GM19324 (cell line): ENCODE data around the gene HMSD.
"Not testable (repeated sequence)": the region's sequence is repeated elsewhere in the genome, so short reads cannot be mapped to it uniquely, and the experiment has no call there.

ENCODE experiments used
- ATAC-seq: cut with Tn5 transposase; IDR thresholded peaks from one replicate; pipeline ENCODE4 v1.9.1; 2021; ENCODE audit warnings: mild to moderate bottlenecking, moderate library complexity; ENCODE audit not compliant: unreplicated experiment, low FRiP score

The HMSD gene, protein sequence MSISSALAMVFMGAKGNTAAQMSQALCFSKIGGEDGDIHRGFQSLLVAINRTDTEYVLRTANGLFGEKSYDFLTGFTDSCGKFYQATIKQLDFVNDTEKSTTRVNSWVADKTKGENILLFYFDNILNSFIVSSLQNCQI

DNA sequence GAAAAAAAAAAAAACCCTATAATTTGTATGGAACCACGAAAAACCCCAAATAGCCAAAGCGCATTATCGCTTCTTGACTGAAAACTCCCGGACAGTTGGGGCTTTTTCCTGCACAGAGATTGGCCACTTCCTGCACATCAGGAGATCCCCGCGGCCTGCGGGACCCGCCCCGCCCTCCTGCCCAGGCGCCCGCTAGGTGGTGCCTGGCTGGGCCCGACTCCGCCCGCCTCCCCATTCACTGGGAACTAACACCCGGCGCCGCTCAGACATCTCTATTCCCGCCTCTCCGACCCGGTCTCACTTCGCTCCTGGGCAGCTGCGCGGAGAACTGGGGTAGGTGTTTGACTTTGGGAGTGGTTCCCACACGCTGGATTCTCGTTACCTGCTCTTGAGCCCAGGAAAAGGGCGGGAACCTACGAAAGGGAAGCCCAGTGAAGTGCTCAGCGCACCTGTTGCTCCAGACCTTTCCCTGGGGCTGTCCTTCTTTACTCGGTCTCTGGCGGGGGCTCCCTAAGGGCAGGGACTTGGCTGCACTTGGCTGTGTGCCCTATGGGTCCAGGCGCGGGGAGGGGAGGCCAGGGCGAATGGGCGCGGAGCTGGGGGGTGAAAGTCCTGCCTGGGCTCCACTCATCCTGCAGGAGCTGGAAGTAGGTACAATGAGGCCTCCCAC is at the start of gene HMSD:
TSS of gene HMSD (plus strand) at position 234 of the 670 bp plus-strand sequence. CDS start 4,155 bp downstream, outside the sequence.
- ATAC-seq, result peak; percentile 94

DNA sequence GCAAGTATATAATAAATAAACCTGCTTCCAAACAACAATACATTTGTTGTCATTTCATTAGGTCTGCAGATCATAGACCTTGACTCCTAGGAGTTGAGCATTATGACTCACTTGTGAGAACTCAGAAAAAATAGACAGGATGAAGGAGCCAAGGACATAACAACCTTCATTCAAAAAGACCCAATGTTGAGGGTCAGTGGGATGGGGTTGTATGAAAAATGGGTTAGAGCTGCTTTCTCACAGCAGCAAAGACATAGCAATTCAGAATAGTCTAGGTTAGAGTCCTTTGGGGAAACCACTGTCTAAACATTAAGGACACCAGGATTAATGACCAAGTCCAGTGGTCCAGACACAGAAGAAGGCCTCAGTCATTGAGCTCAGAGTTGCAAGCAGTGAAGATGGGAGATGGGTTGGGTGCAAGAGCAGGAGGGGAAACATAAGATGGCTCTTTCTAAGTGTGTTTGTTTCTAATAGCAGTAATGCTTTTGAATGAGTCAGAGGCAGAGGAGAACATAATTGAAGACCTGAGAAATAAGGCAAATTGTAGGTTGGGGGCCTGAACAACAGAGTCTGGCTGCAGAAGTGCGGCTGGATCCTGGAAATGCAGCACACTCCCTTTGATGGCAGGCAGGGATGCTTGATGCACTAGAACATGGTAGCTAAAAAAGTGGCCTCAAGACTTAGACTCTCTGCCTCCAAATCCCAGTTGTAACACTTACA is 45.1 kb upstream of the HMSD start:
- no peak for ATAC-seq

DNA sequence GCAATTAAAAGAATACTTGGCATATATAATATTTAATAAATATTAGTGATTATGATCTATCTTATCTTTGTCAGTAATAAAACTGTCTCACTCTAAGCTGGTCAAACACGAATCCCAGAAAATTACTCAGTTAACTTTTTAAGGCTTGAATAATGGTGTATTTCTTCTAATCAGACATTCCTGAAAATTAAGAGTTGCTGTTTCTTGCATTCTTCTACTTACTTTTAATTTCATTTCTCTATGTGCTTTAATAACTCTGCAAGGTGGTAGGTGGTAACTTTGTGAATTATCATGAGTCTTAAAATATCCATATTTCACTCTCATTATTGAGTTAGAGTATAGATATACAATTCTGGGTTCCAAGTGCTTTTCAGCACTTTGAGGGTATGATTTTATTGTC is 44.4 kb upstream of the HMSD start:
- no peak for ATAC-seq

DNA sequence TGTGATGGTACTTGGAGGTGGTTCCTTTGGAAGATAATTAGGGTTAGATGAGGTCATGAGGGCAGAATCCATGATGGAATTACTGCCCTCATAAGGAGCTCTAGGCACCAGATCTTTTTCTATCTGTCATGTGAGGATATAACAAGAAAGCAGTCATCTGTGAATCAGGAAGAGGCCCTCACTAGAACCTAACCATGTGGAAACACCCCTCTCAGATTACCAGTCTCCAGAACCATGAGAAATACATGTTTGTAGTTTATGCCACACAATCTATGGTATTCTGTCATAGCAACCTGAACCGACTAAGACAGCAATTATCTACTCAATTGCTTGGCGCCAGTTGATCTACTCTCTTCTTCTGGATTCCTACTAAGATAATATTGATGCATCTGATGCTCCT is 43.7 kb upstream of the HMSD start:
- no peak for ATAC-seq

DNA sequence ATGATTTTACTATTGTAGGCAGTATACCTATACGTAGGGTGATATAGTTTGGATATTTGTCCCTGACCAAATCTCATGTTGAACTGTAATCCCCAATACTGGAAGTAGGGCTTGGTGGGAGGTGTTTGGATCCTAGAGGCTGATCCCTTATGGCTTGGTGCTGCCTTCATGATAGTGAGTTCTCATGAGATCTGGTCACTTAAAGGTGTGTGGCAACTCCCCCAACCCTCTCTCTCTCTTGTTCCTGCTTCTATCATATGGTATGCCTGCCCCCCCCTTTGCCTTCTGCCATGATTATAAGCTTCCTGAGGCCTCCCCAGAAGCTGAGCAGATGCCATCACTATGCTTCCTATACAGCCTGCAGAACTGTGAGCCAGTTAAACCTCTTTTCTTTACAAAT is 43.0 kb upstream of the HMSD start:
- no peak for ATAC-seq

DNA sequence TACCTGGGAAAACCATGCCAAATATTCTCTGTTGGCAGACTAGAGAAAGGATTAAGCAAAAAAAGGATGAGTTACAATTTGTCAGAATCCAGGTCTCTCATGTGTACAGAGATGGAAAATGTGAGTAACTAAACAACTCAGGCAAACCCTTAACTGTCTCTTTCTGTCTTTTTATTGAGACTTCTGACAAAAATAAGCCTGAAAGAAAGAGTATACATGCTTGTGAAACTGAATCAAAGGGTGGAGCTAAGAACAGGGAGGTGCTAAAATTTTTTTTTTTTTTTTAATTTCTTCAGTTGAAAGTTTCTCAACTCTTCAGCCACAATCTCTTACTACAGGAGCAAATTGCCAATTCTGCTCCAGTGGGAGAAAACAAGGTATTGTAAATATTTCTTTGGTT is 41.4 kb upstream of the HMSD start, which contains the start of gene SERPINB10:
TSS of gene SERPINB10 (plus strand) at position 295 of the 400 bp plus-strand sequence. CDS start 7,553 bp downstream, outside the sequence.
- no peak for ATAC-seq

DNA sequence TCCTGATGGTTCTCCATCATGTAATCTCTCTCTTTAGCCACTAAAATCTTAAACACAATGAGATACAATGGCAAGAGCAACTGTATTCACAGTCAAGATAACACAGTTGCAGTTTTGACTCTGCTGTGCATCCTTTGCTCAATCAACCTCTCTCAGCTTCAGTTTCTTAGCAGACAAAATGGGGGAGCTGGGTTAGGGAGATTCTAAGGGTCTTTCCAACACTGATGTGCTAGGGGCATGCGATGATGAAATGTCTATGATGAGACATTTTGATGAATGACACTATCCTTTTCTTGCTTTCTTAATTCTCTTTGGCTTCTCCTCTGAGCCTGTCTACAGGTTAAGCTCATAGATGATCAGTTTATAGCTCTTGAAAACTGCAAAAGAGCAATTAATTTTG is 40.2 kb upstream of the HMSD start:
- no peak for ATAC-seq

DNA sequence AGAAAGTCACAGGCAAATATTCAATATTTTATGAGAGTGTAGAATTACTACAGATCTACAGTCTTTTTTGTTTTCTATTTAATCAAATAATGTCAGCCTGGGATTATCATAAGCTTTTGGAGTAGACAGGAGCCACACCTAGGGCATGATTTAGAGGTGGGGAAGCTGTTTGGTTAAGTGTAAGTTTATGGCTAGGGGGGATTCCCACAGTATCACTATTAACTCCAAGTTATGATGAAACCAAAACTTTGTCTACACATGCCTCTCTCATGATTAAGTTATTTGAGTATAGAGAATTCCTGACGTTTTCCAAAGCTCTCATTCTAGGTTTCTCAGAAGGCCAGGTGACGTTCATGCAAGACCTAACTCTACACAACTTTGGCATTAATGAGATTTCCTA is 39.2 kb upstream of the HMSD start:
- no peak for ATAC-seq

DNA sequence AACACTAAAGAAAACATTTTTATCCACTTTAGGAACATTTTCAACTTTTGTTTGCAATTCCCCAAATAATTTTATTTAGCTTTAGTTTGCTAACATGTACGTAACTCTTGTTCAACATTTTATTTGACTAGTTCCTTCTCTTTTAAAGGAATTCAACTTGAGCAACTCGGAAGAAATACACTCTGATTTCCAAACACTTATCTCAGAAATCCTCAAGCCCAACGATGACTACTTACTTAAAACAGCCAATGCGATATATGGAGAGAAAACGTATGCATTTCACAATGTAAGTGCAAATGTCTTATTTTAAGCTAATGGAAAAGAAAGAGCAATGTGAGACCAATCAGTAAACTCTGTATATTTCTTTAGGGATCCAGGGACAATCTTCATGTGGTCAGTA is 31.3 kb upstream of the HMSD start:
- no peak for ATAC-seq

DNA sequence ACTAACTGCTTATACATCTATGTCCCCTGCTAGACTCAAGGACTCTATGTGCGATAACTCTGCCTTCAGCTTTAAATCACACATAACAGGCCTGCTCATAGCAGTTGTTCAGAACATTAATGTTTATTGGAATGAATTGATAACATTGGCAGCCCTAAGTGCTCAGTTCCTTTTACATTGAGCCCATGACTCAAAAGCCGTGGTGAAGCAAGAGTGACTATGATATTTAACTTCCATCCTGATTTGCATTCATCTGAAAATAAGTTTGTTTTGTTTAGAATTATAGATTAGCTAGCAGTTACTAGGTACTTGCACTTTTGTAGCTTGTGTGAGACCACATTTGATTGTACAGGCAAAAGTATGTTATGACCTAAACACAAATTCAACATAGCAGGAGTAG is 27.1 kb upstream of the HMSD start:
- no peak for ATAC-seq

DNA sequence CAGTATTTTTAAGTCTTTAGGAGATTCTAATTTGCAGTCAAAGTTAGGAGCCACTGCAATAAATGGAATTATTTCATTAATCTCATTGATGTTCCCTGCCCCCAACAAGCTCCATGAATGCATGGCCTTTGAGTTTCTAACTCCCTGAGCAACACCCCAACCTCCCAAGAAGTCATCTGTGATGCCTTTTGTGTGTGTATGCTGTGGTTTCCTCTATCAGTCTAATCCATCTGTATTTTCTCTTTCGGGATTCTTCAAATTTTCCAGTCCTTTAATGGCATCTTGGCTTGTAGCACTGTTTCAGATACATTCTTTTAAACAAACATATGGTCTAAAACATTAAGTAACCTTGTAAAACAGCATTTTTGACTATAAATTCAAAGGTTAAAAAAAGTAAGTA is 24.6 kb upstream of the HMSD start:
- ATAC-seq, result no peak

DNA sequence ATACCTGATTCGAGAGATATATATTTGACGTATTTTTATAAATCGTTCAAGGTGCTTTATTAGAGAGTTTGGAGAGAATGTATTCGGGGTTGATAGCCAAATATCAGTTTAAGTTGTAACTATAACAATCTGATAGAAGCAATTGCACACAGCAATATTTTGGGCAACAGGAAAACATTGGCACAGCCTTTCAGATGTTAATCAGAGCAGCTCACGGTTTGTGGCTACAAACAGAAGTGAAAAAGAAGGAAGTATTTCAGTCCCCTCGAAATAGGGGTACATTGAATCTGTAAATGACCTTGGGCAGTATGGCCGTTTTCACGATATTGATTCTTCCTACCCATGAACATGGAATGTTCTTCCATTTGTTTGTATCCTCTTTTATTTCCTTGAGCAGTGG is 20.8 kb upstream of the HMSD start:
- ATAC-seq, result no peak

GRCh38 chr18:63929369-63929768 is 19.7 kb upstream of the HMSD start:
- ATAC-seq, result not testable (repeated sequence)

DNA sequence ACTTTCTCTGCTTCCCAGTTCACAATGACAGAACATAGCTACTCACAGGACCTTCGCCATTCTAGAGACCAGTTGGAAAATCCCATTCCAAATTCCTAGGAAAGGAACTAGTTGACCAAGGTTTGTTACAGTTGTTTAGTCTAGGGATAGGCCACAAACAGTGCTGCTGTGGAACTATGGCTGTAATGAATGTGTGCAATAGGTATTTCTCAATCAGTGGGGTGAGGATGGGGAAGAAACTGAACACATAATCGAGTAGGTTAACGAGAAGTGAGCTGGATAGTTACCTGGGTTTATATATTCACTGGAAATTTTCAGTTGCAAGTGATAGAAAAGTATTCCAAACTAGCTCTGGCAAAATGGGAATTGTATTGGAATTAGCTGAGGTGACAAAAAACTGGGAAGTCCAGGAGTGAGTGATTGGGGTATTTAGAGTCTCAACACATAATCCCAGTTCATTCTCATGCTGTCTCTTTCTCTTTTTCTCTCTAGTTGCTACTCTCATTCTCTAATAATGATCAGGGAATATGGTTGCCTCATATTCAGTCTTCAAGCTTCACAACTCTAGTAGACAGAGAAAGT is 18.2 kb upstream of the HMSD start:
- no peak for ATAC-seq

DNA sequence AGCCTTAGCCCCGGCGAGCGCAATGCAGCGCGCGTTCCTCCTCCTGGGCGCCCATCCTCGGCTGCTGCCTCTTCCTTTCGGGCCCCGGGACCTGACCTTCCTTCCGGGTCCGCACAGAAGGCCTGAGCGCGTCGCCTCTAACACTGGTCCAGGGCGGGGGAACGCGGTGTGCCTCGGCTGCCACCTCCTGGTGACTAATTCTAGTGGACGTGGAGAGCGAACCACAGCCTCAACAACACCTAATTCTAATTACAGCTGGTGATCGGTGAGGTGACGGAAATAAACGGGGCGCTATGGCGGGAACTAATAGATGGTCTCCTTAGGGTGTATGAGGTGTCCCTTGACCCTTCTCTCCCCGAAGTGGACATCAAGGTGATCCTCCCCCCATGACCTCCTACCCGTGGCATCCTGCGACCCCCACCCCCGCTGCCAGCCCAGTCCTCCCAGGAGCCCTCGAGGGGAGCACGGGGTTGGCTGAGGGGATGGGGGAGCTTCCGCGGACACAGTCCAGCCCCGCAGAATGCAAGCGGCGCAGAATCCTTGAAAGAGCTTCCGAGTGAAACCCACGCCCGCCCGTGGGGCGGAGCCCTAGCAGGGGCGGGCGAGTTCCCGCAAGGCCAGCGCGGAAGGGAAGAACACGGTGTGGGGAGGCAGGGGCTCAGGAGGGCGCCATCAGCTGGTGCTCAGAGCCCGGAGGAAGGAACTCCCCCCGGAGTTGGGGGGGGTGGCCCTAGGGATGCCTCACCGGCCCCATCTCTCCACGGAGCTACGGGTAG is 12.8 kb upstream of the HMSD start:
- ATAC-seq, result peak; percentile 99

DNA sequence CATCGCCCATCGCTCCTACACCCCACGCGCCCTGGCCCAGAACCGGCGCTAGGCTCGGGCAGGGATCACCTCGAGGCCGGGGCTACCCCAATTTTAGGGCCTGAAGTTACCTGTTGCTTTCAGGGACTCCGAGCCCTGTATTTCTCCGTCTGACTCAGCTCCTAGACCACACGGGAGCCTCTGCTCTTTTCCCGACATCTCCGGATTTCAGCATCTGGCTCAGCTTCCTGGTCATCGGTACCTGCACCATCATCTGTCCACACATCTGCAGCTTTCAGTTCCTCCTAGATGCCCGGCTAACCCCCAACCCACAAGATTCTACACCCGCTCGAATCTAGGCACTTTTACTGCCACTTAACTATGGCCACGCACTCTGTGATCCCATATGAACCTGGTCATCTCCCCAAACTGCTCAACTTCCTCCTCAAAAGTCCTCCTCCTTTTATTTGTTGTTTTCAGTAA is 12.1 kb upstream of the HMSD start:
- no peak for ATAC-seq

DNA sequence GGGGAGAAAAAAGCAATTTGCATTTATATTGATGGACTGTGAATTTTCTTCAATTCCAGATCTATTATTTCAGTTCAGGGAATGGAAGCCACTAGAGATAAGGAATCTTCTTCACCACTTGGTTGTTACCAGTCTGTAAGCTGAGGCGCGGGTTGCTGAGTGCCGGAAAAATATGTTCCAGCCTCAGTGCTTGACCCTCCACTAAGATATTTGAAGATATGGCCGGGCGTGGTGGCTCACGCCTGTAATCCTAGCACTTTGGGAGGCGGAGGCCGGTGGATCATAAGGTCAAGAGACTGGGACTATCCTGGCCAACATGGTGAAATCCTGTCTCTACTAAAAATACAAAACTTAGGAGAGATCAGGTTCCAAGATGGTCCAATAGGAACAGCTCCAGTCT is 9.1 kb upstream of the HMSD start:
- no peak for ATAC-seq

DNA sequence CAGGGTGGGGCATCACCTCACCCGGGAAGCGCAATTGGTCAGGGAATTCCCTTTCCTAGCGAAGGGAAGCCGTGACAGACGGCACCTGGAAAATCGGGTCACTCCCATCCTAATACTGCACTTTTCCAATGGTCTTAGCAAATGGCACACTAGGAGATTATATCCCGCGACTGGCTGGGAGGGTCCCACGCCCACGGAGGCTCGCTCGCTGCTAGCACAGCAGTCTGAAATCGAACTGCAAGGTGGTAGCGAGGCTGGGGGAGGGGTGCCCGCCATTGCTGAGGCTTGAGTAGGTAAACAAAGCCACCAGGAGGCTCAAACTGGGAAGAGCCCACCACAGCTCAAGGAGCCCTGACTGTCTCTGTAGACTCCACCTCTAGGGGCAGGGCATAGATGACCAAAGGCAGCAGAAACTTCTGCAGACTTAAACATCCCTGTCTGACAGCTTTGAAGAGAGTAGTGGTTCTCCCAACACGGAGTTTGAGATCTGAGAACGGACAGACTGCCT is 8.5 kb upstream of the HMSD start:
- ATAC-seq, result not testable (repeated sequence)

GRCh38 chr18:63947051-63947790 is 1.9 kb upstream of the HMSD start:
- ATAC-seq, result no peak

- no peak for ATAC-seq
Observed at GRCh38 chr18:63951302-63951705, 2.2 kb downstream of the HMSD start.
